Skeletal muscle satellite cell (primary cell): Measurements from ENCODE around the gene RFT1.

Experiments
- H3K27me3 ChIP-seq: 2 replicates; pipeline ENCODE4 v1.7.0; 2013; ENCODE audit warnings: low read length; ENCODE audit not compliant: control insufficient read depth, insufficient read depth
- H3K36me3 ChIP-seq: 2 replicates; pipeline ENCODE4 v1.7.0; 2013; ENCODE audit warnings: mild to moderate bottlenecking, control low read depth, low read length; ENCODE audit not compliant: insufficient read depth
- H3K4me1 ChIP-seq: 2 replicates; pipeline ENCODE4 v1.7.0; 2013; ENCODE audit warnings: low read length; ENCODE audit not compliant: control insufficient read depth, insufficient read depth
- H3K4me2 ChIP-seq: 2 replicates; pipeline ENCODE4 v1.7.0; 2013; ENCODE audit warnings: mild to moderate bottlenecking, low read length
- H3K4me3 ChIP-seq: 2 replicates; pipeline ENCODE4 v1.7.0; 2013; ENCODE audit warnings: low read length
- H3K9ac ChIP-seq: 2 replicates; pipeline ENCODE4 v1.7.0; 2013; ENCODE audit warnings: mild to moderate bottlenecking, low read depth, low read length, moderate library complexity
- H3K9me3 ChIP-seq: replicated peaks from 2 replicates; pipeline ENCODE4 v1.7.0; 2013; ENCODE audit warnings: mild to moderate bottlenecking, control low read depth, low read length

The RFT1 gene

DNA sequence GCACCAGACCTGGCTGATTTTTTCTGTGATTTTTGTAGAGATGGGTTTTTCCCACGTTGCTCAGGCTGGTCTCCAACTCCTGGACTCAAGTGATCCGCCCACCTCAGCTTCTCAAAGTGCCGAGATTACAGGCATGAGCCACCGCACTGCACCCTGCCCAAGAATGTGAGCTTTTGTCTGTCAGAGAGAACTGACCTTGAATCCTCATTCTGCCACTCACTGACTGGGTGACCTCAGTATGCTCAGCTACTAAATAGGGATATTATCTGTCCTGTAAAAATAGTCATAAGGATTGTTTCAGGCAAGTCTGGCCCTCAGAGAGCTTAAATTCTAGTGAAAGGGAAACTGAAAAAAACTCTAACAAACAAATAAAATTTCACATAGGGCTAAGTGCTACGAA is 2.1 kb upstream of the RFT1 start:
- Histone ChIP-seq H3K4me3 (no peak overlapping the region), H3K4me1 (peaks cover 13% of the 10 kb centered on the region), H3K36me3 (no peaks in the 10 kb centered on the region), H3K4me2 (no peak overlapping the region), H3K9me3 (no peaks in the 10 kb centered on the region), H3K9ac (no peak overlapping the region), H3K27me3 (no peaks in the 10 kb centered on the region)

DNA sequence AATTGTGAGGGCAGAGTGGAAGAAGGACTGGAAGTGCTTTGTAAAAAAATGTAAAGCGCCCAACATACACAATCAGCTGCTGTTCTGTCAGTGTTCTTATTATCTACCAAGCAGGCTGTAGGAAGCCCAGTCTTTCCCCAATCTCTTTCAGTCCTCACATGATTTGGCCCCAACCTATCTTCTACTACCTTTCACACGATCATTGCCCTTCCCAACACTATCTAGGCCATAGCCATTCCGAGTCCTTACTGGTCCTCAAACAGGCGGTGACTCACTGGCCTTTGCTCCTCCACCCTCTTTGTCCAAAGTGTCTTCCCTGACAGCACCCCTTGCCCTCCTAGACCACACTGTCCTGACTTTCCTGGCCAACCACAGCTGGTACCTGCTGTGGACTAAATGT is 861 bp upstream of the RFT1 start:
- Histone ChIP-seq H3K4me3 (peak overlapping the region; percentile 82), H3K36me3 (no peaks in the 10 kb centered on the region), H3K27me3 (no peaks in the 10 kb centered on the region), H3K9ac (peak overlapping the region; percentile 96), H3K9me3 (no peaks in the 10 kb centered on the region), H3K4me2 (peak overlapping the region; percentile 77), H3K4me1 (peaks cover 13% of the 10 kb centered on the region)

DNA sequence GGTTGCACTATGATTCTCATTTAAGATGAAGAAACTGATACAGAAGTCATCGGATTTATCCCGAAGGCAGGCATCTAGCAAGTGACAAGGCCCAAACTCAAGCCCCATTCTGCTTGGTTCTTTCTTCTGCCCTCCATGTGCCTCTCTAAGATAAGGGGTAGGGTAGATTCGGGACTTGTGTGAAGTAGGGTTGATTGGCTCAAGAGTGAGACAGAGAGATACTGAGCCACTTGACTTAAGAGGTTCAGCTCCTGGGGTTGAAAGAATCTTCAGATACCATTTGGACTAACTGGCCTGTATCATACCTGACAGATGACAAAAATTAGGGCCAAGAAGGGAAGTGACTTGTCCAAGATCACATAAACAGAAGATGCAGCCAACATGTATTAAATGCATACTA is 891 bp downstream of the RFT1 start:
- Histone ChIP-seq H3K9ac (peak overlapping the region; percentile 96), H3K4me2 (peak overlapping the region; percentile 77), H3K9me3 (no peaks in the 10 kb centered on the region), H3K4me1 (peaks cover 13% of the 10 kb centered on the region), H3K36me3 (peaks cover 13% of the 10 kb centered on the region), H3K27me3 (no peaks in the 10 kb centered on the region), H3K4me3 (peak overlapping the region; percentile 82)

DNA sequence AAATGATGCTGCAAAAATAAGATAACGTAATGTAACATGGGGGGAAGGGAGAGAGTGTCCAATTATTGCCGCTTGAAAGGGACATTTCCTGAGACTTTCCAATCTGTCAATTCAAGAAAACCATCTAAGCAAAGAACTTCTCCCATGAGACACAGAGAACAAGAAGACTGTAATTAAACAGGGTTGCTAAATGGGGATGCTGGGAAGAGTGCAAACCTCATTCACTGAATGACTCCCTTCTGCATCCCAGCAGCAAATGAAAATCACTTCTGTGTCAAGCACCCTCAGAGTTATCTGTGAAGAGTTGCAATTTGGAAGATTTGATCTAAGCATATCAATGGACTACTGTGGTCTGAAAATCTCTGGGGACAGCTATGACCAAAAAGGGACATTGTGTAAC is 3.6 kb downstream of the RFT1 start:
- Histone ChIP-seq H3K4me2 (no peak overlapping the region), H3K36me3 (peaks cover 36% of the 10 kb centered on the region), H3K4me3 (no peak overlapping the region), H3K9me3 (no peaks in the 10 kb centered on the region), H3K9ac (no peak overlapping the region), H3K4me1 (peaks cover 13% of the 10 kb centered on the region), H3K27me3 (no peaks in the 10 kb centered on the region)

DNA sequence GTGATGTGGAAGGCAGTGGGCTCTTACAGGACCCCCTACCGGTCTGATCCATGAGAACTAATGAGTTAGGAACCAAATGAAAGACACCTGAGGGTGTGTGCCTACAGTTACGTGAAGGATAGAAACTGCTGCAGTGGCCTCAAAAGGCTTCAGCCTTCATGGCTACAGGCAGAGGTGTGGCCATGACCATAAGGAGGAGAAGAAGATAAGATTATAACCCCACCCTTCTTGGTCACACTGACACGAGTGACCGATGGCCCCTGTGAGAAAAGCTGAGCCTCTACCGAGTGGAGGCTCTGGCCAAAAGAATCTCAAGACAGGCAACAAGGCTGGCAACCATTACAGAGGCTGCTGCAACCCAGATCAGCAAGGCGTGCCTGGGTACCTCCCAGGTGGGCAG is 6.3 kb downstream of the RFT1 start:
- peaks cover 60% of the 10 kb centered on the region for H3K36me3 ChIP-seq
- no peak overlapping the region for H3K4me2 ChIP-seq
- no peaks in the 10 kb centered on the region for H3K27me3 ChIP-seq
- no peak overlapping the region for H3K9ac ChIP-seq
- no peaks in the 10 kb centered on the region for H3K4me1 ChIP-seq
- no peak overlapping the region for H3K4me3 ChIP-seq
- H3K9me3 ChIP-seq = no peaks in the 10 kb centered on the region

DNA sequence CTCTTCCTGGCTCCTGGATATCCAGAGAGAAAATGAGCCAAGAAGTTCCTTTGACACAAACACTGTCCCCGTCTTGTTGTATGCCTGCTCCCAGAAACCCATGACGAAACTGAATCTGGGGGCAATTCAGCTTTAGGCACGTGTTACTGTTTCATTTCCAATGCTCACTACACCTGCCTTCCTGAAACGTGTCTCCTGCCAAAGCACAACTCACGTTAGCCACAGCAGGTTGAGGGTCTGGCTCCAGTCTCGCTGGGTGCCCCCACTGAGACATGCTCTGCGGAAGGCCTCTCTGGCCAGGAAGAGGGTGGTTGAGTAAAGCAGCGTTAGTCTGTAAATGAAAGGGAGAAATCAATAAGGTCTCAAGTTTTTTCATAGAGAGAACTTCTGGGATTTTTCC is 6.7 kb downstream of the RFT1 start:
- H3K4me2 ChIP-seq = no peak overlapping the region
- H3K36me3 ChIP-seq = peaks cover 63% of the 10 kb centered on the region
- no peak overlapping the region for H3K4me3 ChIP-seq
- H3K4me1 ChIP-seq = no peaks in the 10 kb centered on the region
- no peak overlapping the region for H3K9ac ChIP-seq
- H3K27me3 ChIP-seq = no peaks in the 10 kb centered on the region
- no peaks in the 10 kb centered on the region for H3K9me3 ChIP-seq

DNA sequence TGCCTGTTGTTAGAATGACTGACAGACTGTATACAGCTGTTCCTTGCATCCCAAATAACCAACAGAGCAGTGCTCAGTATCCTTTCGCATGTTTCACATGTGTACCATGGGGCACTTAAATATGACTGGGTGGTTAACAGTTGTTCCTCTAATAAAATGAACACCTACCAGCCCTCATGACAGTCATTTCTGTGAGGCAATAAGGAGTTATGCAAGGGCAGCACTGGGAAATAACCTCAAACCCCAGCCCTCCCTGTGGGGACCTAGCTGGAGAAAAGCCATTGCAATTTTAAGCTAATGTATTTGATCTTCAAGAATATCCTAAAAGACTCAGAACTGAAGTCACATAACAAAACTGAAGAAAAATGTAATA is 7.3 kb downstream of the RFT1 start:
- H3K9ac ChIP-seq = no peak overlapping the region
- H3K4me2 ChIP-seq = no peak overlapping the region
- peaks cover 69% of the 10 kb centered on the region for H3K36me3 ChIP-seq
- no peaks in the 10 kb centered on the region for H3K9me3 ChIP-seq
- H3K4me1 ChIP-seq = no peaks in the 10 kb centered on the region
- no peak overlapping the region for H3K4me3 ChIP-seq
- H3K27me3 ChIP-seq = no peaks in the 10 kb centered on the region

DNA sequence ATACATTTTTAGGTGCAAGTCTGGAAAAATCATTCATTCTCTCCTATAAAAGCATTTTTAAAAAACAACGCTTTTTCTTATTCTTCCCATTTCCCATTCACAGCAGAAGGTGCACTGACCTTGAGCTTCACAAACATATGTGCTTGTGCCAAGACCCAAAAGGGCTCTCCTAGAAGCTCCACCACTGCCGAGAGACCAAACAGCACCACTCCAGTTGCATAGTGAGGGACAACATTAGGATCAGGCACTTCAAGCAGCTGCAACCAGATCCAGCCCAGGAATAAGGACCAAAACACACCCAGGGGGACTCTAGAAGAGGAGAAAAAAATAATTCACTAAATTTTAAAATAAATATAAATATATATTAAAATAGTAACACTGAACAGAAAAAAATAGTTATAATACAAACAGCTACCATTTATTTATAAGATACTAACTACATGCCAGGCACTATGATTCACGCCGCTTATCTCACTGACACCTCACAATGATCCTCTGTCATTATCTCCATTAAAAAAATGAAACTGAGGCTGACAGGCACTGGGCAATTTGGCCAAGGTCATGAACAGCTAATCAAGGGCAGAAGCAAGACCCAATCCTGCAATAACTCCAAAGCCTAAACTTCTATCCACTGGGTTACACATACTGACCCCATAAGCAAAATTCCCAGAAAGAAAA is 7.8 kb downstream of the RFT1 start:
- no peak overlapping the region for H3K4me2 ChIP-seq
- no peaks in the 10 kb centered on the region for H3K4me1 ChIP-seq
- no peak overlapping the region for H3K9ac ChIP-seq
- H3K4me3 ChIP-seq = no peak overlapping the region
- peaks cover 71% of the 10 kb centered on the region for H3K36me3 ChIP-seq
- no peaks in the 10 kb centered on the region for H3K27me3 ChIP-seq
- H3K9me3 ChIP-seq = no peaks in the 10 kb centered on the region

DNA sequence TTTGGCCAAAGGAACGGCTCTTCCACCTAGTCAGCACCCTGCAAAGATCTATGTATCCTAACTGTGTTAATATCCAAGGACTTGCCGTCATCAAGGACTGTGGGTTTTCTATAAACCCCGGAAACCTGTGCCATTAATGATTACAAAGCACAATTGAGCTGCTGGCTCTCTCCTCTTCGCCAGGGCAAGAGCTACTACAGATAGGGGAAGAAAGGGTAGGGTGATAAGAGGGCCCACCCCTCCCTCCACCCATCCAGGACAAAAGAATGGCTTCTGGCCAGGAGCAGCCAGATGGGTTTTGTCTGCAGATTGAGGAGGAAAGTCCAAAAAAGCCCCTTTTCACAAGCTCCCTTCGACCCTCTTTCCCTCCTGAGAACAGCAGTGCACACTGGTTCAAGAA is 9.9 kb downstream of the RFT1 start:
- Histone ChIP-seq H3K36me3 (peaks cover 72% of the 10 kb centered on the region), H3K4me2 (no peak overlapping the region), H3K4me1 (no peaks in the 10 kb centered on the region), H3K27me3 (no peaks in the 10 kb centered on the region), H3K4me3 (no peak overlapping the region), H3K9me3 (no peaks in the 10 kb centered on the region), H3K9ac (no peak overlapping the region)

DNA sequence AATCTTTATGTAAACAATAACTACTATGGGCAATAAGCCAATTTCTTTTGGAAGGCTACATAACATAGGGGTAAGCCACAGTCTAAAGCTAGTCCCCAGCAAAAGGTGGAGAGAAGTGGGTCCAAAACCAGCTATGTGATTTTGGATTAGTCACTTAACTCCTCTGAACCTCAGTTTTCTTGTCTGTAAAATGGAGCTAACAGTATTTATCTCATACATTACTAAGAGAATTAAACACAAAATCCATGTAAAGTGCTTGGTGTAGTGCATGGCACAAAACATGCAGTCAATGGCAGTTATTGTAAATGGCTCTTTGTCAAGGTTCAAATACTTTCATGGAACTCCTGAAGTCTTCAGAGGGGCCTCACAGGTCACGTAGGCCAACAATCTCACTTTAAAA is 13.3 kb downstream of the RFT1 start:
- peaks cover 14% of the 10 kb centered on the region for H3K4me1 ChIP-seq
- no peak overlapping the region for H3K9ac ChIP-seq
- no peak overlapping the region for H3K4me2 ChIP-seq
- H3K4me3 ChIP-seq = no peak overlapping the region
- H3K36me3 ChIP-seq = peaks cover 52% of the 10 kb centered on the region
- H3K27me3 ChIP-seq = no peaks in the 10 kb centered on the region
- no peaks in the 10 kb centered on the region for H3K9me3 ChIP-seq

DNA sequence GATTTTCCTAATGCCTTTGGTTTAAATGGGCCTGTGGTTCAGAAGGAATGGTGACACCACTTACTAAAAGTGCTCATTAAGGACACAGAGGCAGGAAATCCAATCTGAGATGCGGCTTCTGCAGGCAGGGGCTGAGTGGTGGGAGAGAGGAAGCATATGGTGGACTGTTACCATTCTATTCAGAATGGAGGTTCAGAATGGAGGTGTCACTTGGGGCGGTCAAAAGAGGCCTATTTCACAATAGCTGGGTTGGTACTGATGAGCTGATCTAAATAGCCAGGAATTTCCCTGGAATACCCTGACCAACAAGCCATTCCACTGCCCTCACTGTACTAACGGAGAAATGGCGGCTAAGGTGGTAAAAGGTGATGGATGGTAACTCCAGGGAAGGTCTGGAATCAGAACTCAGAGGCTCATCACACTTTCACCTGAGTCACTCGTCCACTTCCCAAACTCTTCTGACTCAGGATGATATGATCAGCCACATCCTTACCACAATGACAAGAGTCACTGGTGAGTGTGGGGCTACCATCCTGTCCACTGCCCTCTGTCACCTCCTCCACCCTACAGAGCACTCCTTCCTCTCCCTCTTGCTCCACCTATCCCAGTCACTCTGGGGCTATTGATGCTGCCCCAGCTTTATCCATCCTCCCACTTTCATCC is 15.7 kb downstream of the RFT1 start:
- peaks cover 37% of the 10 kb centered on the region for H3K36me3 ChIP-seq
- no peaks in the 10 kb centered on the region for H3K27me3 ChIP-seq
- no peak overlapping the region for H3K4me3 ChIP-seq
- H3K4me1 ChIP-seq = peaks cover 19% of the 10 kb centered on the region
- H3K9me3 ChIP-seq = no peaks in the 10 kb centered on the region
- H3K4me2 ChIP-seq = no peak overlapping the region
- no peak overlapping the region for H3K9ac ChIP-seq

DNA sequence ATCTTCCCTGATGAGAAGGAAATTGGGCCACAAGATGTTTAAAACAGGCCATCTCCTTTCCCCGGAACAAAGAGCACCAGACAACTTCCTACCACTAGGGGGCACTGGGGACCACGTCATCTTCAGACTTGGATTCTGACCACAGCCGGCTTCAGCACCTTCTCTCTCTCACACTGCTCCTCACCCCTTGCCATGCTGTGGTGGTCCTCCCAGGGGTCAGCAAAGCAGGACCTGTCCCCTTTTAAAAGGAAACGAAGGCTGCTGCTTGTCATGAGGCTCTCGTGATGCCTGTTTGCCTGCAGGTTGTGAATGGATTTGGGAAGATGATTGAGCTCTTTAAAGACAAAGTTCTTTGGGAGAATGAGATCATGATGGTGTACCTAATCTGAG is 16.2 kb downstream of the RFT1 start:
- Histone ChIP-seq H3K4me1 (peaks cover 24% of the 10 kb centered on the region), H3K27me3 (no peaks in the 10 kb centered on the region), H3K36me3 (peaks cover 37% of the 10 kb centered on the region), H3K9me3 (no peaks in the 10 kb centered on the region), H3K4me3 (no peak overlapping the region), H3K9ac (peak overlapping the region; percentile 5), H3K4me2 (no peak overlapping the region)
